ENCODE results near the gene GAS2L2.

- TF ChIP-seq EZH2 (IDR thresholded peaks at IDR 0.05; ENCODE audit: insufficient read depth, poor library complexity, severe bottlenecking) (no peak), EZH2phosphoT487 (IDR thresholded peaks at IDR 0.05; ENCODE audit: insufficient read depth, low read depth) (no peak)
Measured at GRCh38 chr17:35728551-35728950, 24.5 kb downstream of the GAS2L2 start.
